HepG2 (cell line): ENCODE results near the gene HAUS7. TPM values are rescaled to one million over a fixed set of nuclear protein-coding genes. Genes with fewer than 3 reads are reported as not detected.

Experiments
- HNRNPLL ChIP-seq: fragments of 200-400 bp; formaldehyde crosslinking; IDR thresholded peaks from 2 replicates; pipeline ENCODE4 v1.6.1; 2017; ENCODE audit warnings: mild to moderate bottlenecking, low read depth, low read length; ENCODE audit not compliant: poor library complexity, severe bottlenecking
- HOXA3 ChIP-seq: sonication (generic); formaldehyde crosslinking; IDR thresholded peaks from 2 replicates; pipeline ENCODE4 v1.5.0; 2020; ENCODE audit warnings: missing genetic modification reagents
- KDM2A ChIP-seq: sonication (generic); formaldehyde crosslinking; IDR thresholded peaks from 2 replicates; pipeline ENCODE4 v1.4.0; 2020; ENCODE audit warnings: low read depth, missing genetic modification reagents, borderline replicate concordance
- RAD21 ChIP-seq: fragments of 450-650 bp; formaldehyde crosslinking; IDR thresholded peaks from 2 replicates; pipeline ENCODE4 v1.5.0; 2020; ENCODE audit warnings: mild to moderate bottlenecking
- ZFP91 ChIP-seq: sonication (generic); formaldehyde crosslinking; IDR thresholded peaks from 2 replicates; pipeline ENCODE4 v1.9.0; 2022; ENCODE audit warnings: missing genetic modification reagents, mild to moderate bottlenecking, borderline replicate concordance
- ZNF281 ChIP-seq: sonication (generic); formaldehyde crosslinking; IDR thresholded peaks from 2 replicates; pipeline ENCODE4 v1.4.0; 2020; ENCODE audit warnings: missing genetic modification reagents, borderline replicate concordance
- ZNF770 ChIP-seq: sonication (generic); formaldehyde crosslinking; IDR thresholded peaks from 2 replicates; pipeline ENCODE4 v1.5.0; 2020; ENCODE audit warnings: mild to moderate bottlenecking, missing genetic modification reagents
- polyA plus RNA-seq, 8 experiments: library from polyadenylated mRNA; depleted of rRNA in 3 of 8; stranded (reverse) in 7 of 8; unstranded in 1 of 8; fragments of >200 nt; fragmentation: Illumina TruSeq in 4 of 8; extraction: Trizol in 4 of 8; gene quantifications; 2 replicates each; pipeline versions ENCODE4 v1.2.1 to v1.2.3, GENCODE V29; 2011 to 2016; ENCODE audit warnings: low read depth in 4 of 8, missing spikeins in 1 of 8, mixed read lengths in 1 of 8; ENCODE audit not compliant: insufficient read depth in 1 of 8
- total RNA-seq, 5 experiments: library from RNA; depleted of rRNA; stranded (reverse); fragments of >200 nt; fragmentation: Illumina TruSeq; extraction: Trizol; gene quantifications; 2 replicates each; pipeline ENCODE4 v1.2.3, GENCODE V29; 2016; ENCODE audit warnings: low read depth in 1 of 5

Gene HAUS7
- total and polyA plus RNA-seq, 2 of the 13 experiments (the other 11 are each of a cell fraction or from before 2014, with no cell fraction given) = 10.9 to 42.4 TPM

- peak; percentile 59; the same call in 1 of the 2 replicates for TF ChIP-seq ZNF281 (CRISPR knock-in tag)
- peak; percentile 43; the same call in 1 of the 2 replicates for TF ChIP-seq ZFP91 (CRISPR knock-in tag)
- peak; percentile 83 for TF ChIP-seq ZNF770 (CRISPR knock-in tag)
- peak; percentile 65 for TF ChIP-seq KDM2A
- TF ChIP-seq HNRNPLL = peak; percentile 30
- TF ChIP-seq HOXA3 (CRISPR knock-in tag) = peak; percentile 30; the same call in 1 of the 2 replicates
- TF ChIP-seq RAD21 (CRISPR knock-in tag) = peak; percentile 82
Observed at GRCh38 chrX:153400146-153401132, 69.9 kb downstream of the HAUS7 start (continued).
